GM12872 (cell line): ENCODE measurements around the gene RHOBTB3.

Source experiments
- TF ChIP-seq, protein P1 (sequence below): IDR thresholded peaks from 3 replicates; pipeline ENCODE4 v1.5.1; 2011; ENCODE audit warnings: low read depth, mild to moderate bottlenecking, low read length, moderate library complexity; ENCODE audit not compliant: insufficient read depth

RHOBTB3 gene

DNA sequence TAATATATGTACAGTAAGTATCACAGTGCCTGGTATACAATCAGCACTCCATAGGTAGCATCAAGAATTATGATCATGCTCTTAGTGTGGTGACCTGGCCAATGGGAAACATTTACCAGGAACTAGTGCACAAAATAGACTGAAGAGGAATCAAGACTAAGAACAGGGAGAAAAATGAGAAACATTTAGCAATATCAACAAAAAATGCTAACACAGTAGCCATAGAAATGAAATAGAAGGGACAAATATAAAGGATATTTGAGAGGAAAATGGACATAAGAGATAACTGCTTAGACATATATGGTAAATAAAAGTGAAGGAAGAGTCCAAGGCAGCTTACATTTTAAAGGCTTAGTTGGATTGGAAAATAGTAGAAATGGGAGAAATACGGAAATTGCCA is 31.8 kb upstream of the RHOBTB3 start:
- TF ChIP-seq, protein P1, sequence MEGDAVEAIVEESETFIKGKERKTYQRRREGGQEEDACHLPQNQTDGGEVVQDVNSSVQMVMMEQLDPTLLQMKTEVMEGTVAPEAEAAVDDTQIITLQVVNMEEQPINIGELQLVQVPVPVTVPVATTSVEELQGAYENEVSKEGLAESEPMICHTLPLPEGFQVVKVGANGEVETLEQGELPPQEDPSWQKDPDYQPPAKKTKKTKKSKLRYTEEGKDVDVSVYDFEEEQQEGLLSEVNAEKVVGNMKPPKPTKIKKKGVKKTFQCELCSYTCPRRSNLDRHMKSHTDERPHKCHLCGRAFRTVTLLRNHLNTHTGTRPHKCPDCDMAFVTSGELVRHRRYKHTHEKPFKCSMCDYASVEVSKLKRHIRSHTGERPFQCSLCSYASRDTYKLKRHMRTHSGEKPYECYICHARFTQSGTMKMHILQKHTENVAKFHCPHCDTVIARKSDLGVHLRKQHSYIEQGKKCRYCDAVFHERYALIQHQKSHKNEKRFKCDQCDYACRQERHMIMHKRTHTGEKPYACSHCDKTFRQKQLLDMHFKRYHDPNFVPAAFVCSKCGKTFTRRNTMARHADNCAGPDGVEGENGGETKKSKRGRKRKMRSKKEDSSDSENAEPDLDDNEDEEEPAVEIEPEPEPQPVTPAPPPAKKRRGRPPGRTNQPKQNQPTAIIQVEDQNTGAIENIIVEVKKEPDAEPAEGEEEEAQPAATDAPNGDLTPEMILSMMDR = no peak

DNA sequence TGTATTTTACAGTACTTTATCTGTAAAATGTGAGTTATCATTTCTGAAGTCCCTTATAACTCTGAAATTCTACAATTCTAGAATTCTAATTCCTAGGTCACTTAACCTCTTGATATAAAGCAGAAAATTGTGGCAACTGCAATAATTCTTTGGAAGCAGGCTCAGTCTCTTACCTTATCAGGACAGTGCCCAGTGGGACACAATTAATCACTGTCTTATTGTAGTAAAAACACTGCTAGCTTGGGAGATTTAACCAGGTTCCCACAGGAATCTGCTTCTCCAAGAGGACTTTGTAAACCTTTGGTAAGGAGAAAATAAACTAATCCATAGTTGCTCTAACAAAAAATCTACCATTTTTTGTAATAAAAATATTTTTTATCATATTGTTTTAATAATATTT is 30.1 kb upstream of the RHOBTB3 start:
- TF ChIP-seq, protein P1 = no peak

DNA sequence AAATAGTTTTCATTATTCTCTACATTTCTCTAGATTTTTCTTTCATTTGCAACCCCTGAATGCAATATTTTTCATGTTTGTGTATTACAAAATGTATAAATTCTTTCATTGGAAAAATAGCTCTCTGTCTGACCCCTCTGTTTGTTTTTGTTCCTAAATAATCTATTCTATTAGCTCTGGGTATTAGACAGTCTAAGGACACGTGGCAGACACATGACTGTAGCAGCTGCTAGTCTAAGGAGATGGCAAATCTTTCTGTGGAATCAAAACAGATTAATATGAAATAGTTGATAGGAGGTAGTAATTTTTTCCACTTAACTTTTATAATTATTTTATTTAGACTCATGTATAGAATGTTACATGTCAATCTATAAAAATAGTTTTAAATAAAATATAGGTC is 27.0 kb upstream of the RHOBTB3 start:
- TF ChIP-seq, protein P1 = no peak

DNA sequence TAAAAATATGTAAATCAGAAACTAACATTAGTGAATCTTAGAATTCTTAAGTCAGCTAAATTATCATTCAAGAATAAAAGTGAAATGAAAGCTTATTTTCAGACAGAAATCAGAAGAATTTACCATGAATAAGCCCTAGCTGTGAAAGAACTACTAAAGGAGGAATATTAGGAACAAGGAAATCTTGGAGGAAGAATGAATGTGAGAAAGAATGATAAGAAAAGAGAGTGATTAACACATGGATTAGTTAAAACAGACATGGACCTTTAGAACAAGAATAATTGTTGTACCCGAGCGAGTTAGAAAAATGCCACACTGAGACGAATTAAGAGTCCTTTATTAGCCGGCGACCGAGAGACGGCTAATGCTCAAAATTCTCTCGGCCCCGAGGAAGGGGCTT is 24.1 kb upstream of the RHOBTB3 start:
- TF ChIP-seq, protein P1 = no peak

DNA sequence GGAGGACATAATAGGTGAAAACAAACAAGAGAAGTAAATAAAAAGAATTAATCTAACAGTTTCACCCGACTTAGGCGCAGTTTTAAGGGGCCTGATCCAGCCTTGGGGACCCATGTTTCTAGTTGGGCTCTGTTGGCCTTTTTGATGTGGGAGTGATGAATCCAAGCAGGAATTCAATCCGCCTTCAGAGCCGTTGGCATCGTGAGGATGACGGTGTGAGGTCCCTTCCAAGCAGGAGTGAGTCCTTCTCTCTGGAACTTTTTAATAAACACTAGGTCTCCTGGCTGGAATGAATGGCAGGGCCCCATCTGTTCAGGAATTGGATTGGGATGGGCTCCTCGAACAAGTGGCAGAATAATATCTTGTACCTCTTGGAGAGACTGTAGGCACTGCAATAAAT is 22.3 kb upstream of the RHOBTB3 start:
- TF ChIP-seq, protein P1 = no peak

DNA sequence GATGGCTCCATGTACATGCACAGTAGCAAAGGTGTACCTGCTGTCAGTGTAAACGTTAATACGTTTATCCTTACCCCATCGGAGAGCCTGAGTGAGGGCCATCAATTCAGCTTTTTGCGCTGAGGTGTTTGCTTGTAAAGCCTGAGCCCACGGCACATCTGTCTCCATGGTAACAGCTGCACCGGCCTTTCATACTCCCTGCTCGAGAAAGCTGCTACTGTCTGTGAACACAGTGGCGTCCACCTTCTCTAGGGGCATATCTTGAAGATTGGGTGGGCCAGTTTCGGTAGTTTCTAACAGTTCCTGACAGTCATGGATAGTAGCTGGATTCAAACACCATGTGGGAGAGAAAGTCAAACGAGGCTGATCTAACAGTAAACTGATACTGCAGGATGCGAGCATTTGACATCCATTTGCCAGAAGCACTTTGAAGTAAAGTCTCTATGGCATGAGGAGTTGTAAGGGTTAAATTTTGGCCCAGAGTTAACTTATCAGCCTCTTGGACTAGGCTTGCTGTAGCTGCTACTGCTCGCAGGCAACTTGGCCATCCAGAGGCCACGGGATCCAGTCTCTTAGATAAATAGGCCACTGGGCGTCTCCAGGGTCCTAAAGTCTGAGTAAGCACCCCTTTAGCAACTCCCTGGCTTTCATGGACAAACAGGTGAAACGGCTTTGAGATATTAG is 21.0 kb upstream of the RHOBTB3 start:
- TF ChIP-seq, protein P1 = no peak

DNA sequence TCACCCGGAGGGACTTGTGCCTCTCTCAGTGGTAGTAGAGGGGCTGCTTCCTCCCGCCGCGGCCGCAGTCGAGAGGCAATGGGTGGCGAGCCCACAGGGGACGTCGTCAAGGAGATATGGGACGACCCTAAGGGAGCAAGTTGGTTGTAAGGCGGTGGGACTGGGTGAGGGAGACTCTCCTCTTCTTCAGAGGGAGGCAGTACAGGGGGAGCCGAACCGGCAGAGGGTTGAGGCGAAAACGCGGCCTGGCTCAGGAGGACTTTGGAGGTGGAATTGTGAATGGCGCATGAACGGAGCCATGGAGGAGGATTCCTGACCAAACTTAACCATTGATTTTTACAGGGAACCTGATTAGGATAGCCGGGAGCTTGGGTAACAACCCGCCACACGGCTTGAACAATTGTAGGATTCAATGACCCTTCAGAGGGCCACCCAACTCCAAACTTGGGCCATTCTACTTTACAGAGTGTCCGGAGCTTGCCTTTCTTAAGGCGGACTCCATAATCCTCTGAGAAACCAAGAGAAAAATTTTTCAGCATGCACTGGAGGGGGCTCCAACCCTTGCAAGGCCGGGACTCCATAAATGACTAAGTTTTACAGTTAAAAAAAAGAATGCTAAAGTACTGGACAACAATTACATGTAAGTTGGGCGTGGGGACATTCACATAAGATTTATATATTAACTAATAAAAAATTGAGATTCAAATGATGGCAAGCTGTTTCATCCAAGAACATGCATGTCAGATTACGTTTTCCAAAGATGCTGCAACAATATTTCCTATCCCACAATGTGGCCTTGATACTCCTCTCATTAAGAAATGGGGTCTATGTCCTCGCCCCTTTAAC is 19.4 kb upstream of the RHOBTB3 start:
- TF ChIP-seq, protein P1 = no peak
